HG02885 (cell line): ENCODE measurements around the gene PRAMEF13.
"Not testable (repeated sequence)": the region's sequence is repeated elsewhere in the genome, so short reads cannot be mapped to it uniquely, and the experiment has no call there.

Experiments used
- ATAC-seq: cut with Tn5 transposase; IDR thresholded peaks from one replicate; pipeline ENCODE4 v1.9.1; 2021; ENCODE audit warnings: mild to moderate bottlenecking; ENCODE audit not compliant: unreplicated experiment, poor library complexity

The PRAMEF13 gene

GRCh38 chr1:13208712-13209111 is 7.5 kb upstream of the PRAMEF13 start:
- not testable (repeated sequence) for ATAC-seq

GRCh38 chr1:13171548-13171947 is 29.7 kb downstream of the PRAMEF13 start, which contains the start of gene PRAMEF9:
PRAMEF9 (plus strand) TSS chr1:13171848; CDS start chr1:13175281, 3,433 bp downstream.
- not testable (repeated sequence) for ATAC-seq

GRCh38 chr1:13165531-13165930 is 35.7 kb downstream of the PRAMEF13 start, which contains the start of gene HNRNPCL4:
HNRNPCL4 (minus strand) TSS chr1:13165631; CDS start chr1:13165467, 164 bp downstream.
- ATAC-seq, result not testable (repeated sequence)

- ATAC-seq, result not testable (repeated sequence)
Measured at GRCh38 chr1:13155909-13156308, 45.3 kb downstream of the PRAMEF13 start, which contains the start of gene PRAMEF26. PRAMEF26 (minus strand) TSS chr1:13156009; CDS start chr1:13153095, 2,914 bp downstream.
